Measurements from ENCODE around the gene PRIM2.
"Not testable (repeated sequence)": the region's sequence is repeated elsewhere in the genome, so short reads cannot be mapped to it uniquely, and the experiment has no call there.

The PRIM2 gene

GRCh38 chr6:57279013-57279412 lies 38.4 kb upstream of the PRIM2 start:
- Histone ChIP-seq H3K27me3 (replicated peaks; ENCODE audit: insufficient read depth, low read length) (no peaks in the 10 kb centered on the region), H3F3A (ENCODE audit: insufficient read depth, low read length) (no peaks in the 10 kb centered on the region), H3K79me2 (ENCODE audit: low read length) (no peaks in the 10 kb centered on the region), H3K4me2 (ENCODE audit: low read depth, low read length) (no peak overlapping the region), H3K9me2 (replicated peaks; ENCODE audit: insufficient read depth, low read length) (no peaks in the 10 kb centered on the region), H3K9me3 (replicated peaks; ENCODE audit: insufficient read depth, low read length) (no peaks in the 10 kb centered on the region), H3K4me1 (ENCODE audit: low read length) (no peaks in the 10 kb centered on the region), H3K36me3 (replicated peaks; ENCODE audit: insufficient read depth, low read length) (no peaks in the 10 kb centered on the region), H3K9ac (ENCODE audit: low read length) (no peak overlapping the region), H4K20me1 (ENCODE audit: insufficient read depth, low read length) (no peaks in the 10 kb centered on the region), H2AFZ (ENCODE audit: low read length) (no peak overlapping the region), H3K27ac (ENCODE audit: low read length) (no peak overlapping the region), H3K4me3 (ENCODE audit: low read length) (no peak overlapping the region)
- no peak for TF ChIP-seq EZH2 (optimal IDR thresholded peaks at IDR 0.05; ENCODE audit: low read depth, low read length)
- no peak for DNase-seq

DNA sequence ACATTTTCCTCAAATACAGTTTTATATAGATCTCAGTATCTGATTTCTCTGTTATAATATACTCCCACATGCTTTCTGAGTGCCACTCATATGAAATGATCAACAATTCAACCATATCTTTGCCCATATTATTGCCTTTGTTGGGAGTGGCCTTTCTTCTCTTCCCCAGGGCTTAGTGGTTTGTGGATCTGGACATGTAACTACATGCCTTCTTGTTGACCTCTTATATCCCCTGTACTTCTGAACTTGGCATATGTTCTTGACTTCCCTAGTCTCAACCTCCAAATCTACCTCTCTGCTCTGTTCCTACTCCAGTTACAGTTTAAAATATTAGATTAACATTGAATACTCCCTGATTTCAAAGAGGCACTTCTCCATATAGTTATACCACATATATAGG lies 34.3 kb upstream of the PRIM2 start:
- Histone ChIP-seq H3K4me2 (ENCODE audit: low read depth, low read length) (no peak overlapping the region), H3K4me1 (ENCODE audit: low read length) (no peaks in the 10 kb centered on the region), H4K20me1 (ENCODE audit: insufficient read depth, low read length) (no peaks in the 10 kb centered on the region), H3K79me2 (ENCODE audit: low read length) (no peaks in the 10 kb centered on the region), H3K9me2 (replicated peaks; ENCODE audit: insufficient read depth, low read length) (no peaks in the 10 kb centered on the region), H3K9me3 (replicated peaks; ENCODE audit: insufficient read depth, low read length) (no peaks in the 10 kb centered on the region), H2AFZ (ENCODE audit: low read length) (no peak overlapping the region), H3K9ac (ENCODE audit: low read length) (no peak overlapping the region), H3K4me3 (ENCODE audit: low read length) (no peak overlapping the region), H3F3A (ENCODE audit: insufficient read depth, low read length) (no peaks in the 10 kb centered on the region), H3K27me3 (replicated peaks; ENCODE audit: insufficient read depth, low read length) (no peaks in the 10 kb centered on the region), H3K36me3 (replicated peaks; ENCODE audit: insufficient read depth, low read length) (no peaks in the 10 kb centered on the region), H3K27ac (ENCODE audit: low read length) (no peak overlapping the region)
- TF ChIP-seq, protein P1, sequence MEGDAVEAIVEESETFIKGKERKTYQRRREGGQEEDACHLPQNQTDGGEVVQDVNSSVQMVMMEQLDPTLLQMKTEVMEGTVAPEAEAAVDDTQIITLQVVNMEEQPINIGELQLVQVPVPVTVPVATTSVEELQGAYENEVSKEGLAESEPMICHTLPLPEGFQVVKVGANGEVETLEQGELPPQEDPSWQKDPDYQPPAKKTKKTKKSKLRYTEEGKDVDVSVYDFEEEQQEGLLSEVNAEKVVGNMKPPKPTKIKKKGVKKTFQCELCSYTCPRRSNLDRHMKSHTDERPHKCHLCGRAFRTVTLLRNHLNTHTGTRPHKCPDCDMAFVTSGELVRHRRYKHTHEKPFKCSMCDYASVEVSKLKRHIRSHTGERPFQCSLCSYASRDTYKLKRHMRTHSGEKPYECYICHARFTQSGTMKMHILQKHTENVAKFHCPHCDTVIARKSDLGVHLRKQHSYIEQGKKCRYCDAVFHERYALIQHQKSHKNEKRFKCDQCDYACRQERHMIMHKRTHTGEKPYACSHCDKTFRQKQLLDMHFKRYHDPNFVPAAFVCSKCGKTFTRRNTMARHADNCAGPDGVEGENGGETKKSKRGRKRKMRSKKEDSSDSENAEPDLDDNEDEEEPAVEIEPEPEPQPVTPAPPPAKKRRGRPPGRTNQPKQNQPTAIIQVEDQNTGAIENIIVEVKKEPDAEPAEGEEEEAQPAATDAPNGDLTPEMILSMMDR (IDR thresholded peaks at IDR 0.05; ENCODE audit: low read length), result no peak
- TF ChIP-seq EZH2 (optimal IDR thresholded peaks at IDR 0.05; ENCODE audit: low read depth, low read length) (no peak), EZH2phosphoT487 (IDR thresholded peaks at IDR 0.05; ENCODE audit: low read length) (no peak)
- no peak for DNase-seq

DNA sequence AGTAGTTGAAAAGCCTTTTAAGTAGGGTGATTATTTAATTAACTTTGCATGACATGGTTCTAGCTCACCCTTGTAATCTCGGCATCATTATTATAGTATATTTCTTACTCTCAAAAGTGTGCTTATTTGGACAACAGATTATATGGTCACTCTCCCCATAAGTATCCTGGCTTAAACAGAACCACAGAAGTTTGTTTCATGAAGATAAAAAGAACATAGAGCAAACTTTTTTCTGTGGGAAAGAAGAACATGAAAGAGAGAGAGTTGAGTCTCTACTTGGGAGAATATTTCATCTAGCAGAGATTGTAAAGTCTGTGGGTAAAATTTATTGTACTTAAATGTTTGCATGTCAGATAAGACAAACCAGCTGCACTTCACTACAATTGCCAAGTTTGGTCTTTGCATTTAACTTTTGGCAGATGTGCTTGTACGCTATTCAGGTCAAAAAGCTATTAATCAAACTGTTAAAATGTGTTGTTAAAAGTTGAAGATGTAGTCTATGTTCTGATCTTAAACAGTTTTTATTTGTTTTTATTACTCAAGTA lies 33.4 kb upstream of the PRIM2 start:
- Histone ChIP-seq H2AFZ (ENCODE audit: low read length) (no peak overlapping the region), H3K27me3 (replicated peaks; ENCODE audit: insufficient read depth, low read length) (no peaks in the 10 kb centered on the region), H3K4me2 (ENCODE audit: low read depth, low read length) (no peak overlapping the region), H3K9me3 (replicated peaks; ENCODE audit: insufficient read depth, low read length) (no peaks in the 10 kb centered on the region), H3K9ac (ENCODE audit: low read length) (no peak overlapping the region), H3K4me3 (ENCODE audit: low read length) (no peak overlapping the region), H3K4me1 (ENCODE audit: low read length) (no peaks in the 10 kb centered on the region), H3K27ac (ENCODE audit: low read length) (no peak overlapping the region), H3K36me3 (replicated peaks; ENCODE audit: insufficient read depth, low read length) (no peaks in the 10 kb centered on the region), H3K79me2 (ENCODE audit: low read length) (no peaks in the 10 kb centered on the region), H4K20me1 (ENCODE audit: insufficient read depth, low read length) (no peaks in the 10 kb centered on the region), H3F3A (ENCODE audit: insufficient read depth, low read length) (no peaks in the 10 kb centered on the region), H3K9me2 (replicated peaks; ENCODE audit: insufficient read depth, low read length) (no peaks in the 10 kb centered on the region)
- DNase-seq, result no peak
- TF ChIP-seq EZH2phosphoT487 (IDR thresholded peaks at IDR 0.05; ENCODE audit: low read length) (no peak), EZH2 (optimal IDR thresholded peaks at IDR 0.05; ENCODE audit: low read depth, low read length) (no peak)
- TF ChIP-seq, protein P1 (IDR thresholded peaks at IDR 0.05; ENCODE audit: low read length), result no peak

GRCh38 chr6:57288136-57288535 lies 29.3 kb upstream of the PRIM2 start:
- not testable (repeated sequence) for H4K20me1 ChIP-seq (ENCODE audit: insufficient read depth, low read length); DNase-seq; H3K4me1 ChIP-seq (ENCODE audit: low read length); H3K9me2 ChIP-seq (replicated peaks; ENCODE audit: insufficient read depth, low read length); H3K4me3 ChIP-seq (ENCODE audit: low read length); H3K79me2 ChIP-seq (ENCODE audit: low read length); H3K9me3 ChIP-seq (replicated peaks; ENCODE audit: insufficient read depth, low read length); H3K27ac ChIP-seq (ENCODE audit: low read length); H3F3A ChIP-seq (ENCODE audit: insufficient read depth, low read length); H3K27me3 ChIP-seq (replicated peaks; ENCODE audit: insufficient read depth, low read length); H2AFZ ChIP-seq (ENCODE audit: low read length); H3K9ac ChIP-seq (ENCODE audit: low read length); H3K36me3 ChIP-seq (replicated peaks; ENCODE audit: insufficient read depth, low read length); H3K4me2 ChIP-seq (ENCODE audit: low read depth, low read length)

DNA sequence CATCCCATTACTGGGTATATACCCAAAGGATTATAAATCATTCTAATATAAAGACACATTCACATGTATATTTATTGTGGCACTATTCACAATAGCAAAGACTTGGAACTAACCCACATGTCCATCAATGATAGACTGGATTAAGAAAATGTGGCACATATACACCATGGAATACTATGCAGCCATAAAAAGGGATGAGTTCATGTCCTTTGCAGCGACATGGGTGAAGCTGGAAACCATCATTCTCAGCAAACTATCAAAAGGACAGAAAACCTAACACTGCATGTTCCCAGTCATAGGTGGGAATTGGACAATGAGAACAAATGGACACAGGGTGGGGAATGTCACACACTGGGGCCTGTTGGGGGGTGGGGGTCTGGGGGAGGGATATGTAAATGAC lies 24.0 kb upstream of the PRIM2 start:
- H3K9me2 ChIP-seq (replicated peaks; ENCODE audit: insufficient read depth, low read length); H4K20me1 ChIP-seq (ENCODE audit: insufficient read depth, low read length); H3K4me2 ChIP-seq (ENCODE audit: low read depth, low read length); H3K79me2 ChIP-seq (ENCODE audit: low read length); DNase-seq; H3K4me3 ChIP-seq (ENCODE audit: low read length); H3K9me3 ChIP-seq (replicated peaks; ENCODE audit: insufficient read depth, low read length); H3K4me1 ChIP-seq (ENCODE audit: low read length); H3K27ac ChIP-seq (ENCODE audit: low read length); H3F3A ChIP-seq (ENCODE audit: insufficient read depth, low read length); H3K36me3 ChIP-seq (replicated peaks; ENCODE audit: insufficient read depth, low read length); H3K9ac ChIP-seq (ENCODE audit: low read length); H2AFZ ChIP-seq (ENCODE audit: low read length); H3K27me3 ChIP-seq (replicated peaks; ENCODE audit: insufficient read depth, low read length): not testable (repeated sequence)
